GM18861 (cell line): ENCODE results near the gene TMPRSS3.

ENCODE experiments used
- ATAC-seq: cut with Tn5 transposase; IDR thresholded peaks from one replicate; pipeline ENCODE4 v1.9.1; 2021; ENCODE audit not compliant: unreplicated experiment

Gene TMPRSS3

GRCh38 chr21:42395905-42396651, at the start of gene TMPRSS3:
TMPRSS3 (minus strand) TSS chr21:42396052; CDS start chr21:42395417, 635 bp downstream.
- no peak for ATAC-seq

GRCh38 chr21:42445311-42445710, 49.5 kb upstream of the TMPRSS3 start:
- ATAC-seq = no peak

- ATAC-seq = no peak
Observed at GRCh38 chr21:42444745-42445059, 48.9 kb upstream of the TMPRSS3 start.

- no peak for ATAC-seq
Observed at GRCh38 chr21:42443876-42444744, 48.3 kb upstream of the TMPRSS3 start.

GRCh38 chr21:42443181-42443785, 47.4 kb upstream of the TMPRSS3 start:
- ATAC-seq = no peak

- no peak for ATAC-seq
Observed at GRCh38 chr21:42441963-42442362, 46.1 kb upstream of the TMPRSS3 start.

GRCh38 chr21:42440187-42440792, 44.4 kb upstream of the TMPRSS3 start:
- no peak for ATAC-seq

GRCh38 chr21:42439284-42440186, 43.7 kb upstream of the TMPRSS3 start:
- ATAC-seq = no peak

- no peak for ATAC-seq
Observed at GRCh38 chr21:42438316-42439205, 42.7 kb upstream of the TMPRSS3 start.

GRCh38 chr21:42437786-42438185, 41.9 kb upstream of the TMPRSS3 start:
- ATAC-seq = no peak

GRCh38 chr21:42436914-42437313, 41.1 kb upstream of the TMPRSS3 start:
- no peak for ATAC-seq

GRCh38 chr21:42435833-42436232, 40.0 kb upstream of the TMPRSS3 start:
- no peak for ATAC-seq

GRCh38 chr21:42435401-42435800, 39.5 kb upstream of the TMPRSS3 start:
- no peak for ATAC-seq

GRCh38 chr21:42434884-42435283, 39.0 kb upstream of the TMPRSS3 start:
- ATAC-seq = no peak

GRCh38 chr21:42433946-42434551, 38.2 kb upstream of the TMPRSS3 start:
- no peak for ATAC-seq

GRCh38 chr21:42432695-42433094, 36.8 kb upstream of the TMPRSS3 start:
- no peak for ATAC-seq

GRCh38 chr21:42431196-42431595, 35.3 kb upstream of the TMPRSS3 start:
- ATAC-seq = no peak

- ATAC-seq = no peak
Observed at GRCh38 chr21:42430521-42430920, 34.7 kb upstream of the TMPRSS3 start.

GRCh38 chr21:42429856-42430255, 34.0 kb upstream of the TMPRSS3 start:
- ATAC-seq = no peak
